GM19324 (cell line): ENCODE measurements around the gene QRFP.

Source experiments
- ATAC-seq: cut with Tn5 transposase; IDR thresholded peaks from one replicate; pipeline ENCODE4 v1.9.1; 2021; ENCODE audit warnings: mild to moderate bottlenecking, moderate library complexity; ENCODE audit not compliant: unreplicated experiment, low FRiP score

The QRFP gene

DNA sequence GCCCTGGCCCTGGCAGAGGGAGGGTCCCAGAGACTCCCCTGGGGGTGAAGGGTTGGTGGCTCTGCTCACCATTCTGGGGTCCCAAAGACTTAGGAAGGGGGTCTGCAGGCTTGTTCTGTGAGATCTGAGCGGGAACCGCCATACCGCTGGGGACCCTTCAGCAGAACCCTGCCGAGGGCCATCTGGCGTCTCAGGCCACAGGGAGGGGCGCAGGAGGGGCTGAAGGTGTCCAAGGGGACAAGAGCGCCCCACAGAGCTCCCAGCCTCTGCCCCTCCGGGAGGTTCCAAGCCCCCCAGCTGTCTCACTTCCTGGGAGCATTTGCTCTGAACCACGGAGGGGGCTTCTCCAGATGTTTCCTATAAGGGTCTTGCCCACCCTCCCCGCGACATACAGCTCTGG, 37.6 kb upstream of the QRFP start:
- ATAC-seq = no peak

DNA sequence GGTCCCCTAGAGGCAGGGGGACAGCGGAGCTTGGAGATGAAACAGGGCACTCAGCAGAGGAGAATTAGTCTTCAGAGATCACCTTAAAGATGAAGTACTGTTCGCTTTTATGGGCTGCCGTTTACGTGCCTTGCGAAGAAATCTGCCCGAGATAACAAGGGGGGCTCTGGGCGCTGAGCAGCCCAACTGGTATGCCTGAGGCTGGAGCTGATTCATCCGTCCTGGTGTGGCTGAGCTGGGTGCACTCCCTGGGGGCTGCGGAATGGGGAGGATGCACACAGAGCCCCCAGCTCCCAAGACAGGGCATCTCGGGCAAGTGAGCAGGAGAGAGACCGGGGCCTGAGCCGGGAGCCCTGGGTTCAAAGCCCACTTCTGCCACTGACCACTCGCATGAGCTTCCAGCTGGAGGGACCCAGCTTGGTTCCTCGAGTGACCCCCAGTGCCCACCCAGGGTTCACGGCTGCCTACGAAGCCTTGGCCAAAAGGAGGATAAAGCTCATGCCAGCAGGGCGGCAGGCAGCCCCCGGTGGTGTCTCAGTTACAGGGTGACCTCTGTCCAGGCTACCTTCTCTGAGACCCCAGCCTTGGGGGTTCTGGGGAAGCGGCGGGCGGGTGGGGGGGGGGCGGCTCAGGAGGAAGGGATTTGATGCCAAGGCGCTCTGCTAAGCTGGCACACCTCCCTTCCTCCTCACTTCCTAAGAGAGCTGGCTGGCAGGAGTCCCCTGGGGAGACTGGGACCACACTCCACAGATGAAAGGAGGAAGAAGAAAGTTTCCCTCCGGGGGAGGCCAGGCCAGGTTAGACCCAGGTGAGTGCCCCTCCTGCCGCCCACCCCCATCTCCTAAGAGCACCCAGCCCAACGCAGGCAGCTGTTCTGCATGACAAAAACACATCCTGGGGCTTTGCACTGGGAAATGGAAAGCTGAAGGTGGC, 36.8 kb upstream of the QRFP start:
- no peak for ATAC-seq

DNA sequence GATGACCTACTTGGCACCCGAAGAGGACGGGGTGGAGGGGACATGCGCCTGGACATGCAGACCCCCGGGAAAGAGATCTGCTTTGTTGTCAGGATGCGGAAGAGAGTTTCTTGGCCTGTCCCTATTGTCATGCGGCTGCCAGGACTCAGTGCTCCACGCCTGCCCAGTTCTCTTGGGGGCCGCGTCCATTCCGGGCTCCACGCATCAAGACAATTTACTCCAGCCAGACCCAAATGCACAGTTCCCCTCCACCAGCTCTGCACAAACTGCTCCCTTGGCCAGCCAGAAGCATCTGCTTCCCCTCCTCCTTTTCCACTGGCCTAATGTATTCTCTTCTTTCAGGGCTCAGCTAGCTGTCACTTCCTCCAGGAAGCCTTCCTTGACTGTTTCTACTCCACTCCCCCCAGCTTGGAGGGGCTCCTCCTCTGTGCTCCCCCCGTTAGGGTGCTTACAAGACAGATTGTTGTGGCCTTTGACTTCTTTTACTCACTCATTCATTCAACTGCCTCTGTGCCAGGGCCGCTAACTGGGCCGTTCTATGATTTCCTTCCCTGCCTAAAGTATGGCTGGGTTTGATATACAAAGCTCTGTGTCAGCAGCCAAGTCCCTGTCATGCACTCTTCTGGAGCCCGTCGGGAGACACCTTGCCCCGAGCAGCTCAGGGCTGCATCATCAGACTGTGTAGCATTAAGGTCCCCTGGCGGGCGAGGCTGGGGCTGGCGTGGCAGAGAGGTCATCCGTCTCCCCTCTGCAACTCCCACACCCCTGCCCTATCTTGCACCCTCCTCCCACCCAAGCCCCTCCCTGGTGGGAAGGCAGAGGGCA, 35.9 kb upstream of the QRFP start:
- no peak for ATAC-seq

DNA sequence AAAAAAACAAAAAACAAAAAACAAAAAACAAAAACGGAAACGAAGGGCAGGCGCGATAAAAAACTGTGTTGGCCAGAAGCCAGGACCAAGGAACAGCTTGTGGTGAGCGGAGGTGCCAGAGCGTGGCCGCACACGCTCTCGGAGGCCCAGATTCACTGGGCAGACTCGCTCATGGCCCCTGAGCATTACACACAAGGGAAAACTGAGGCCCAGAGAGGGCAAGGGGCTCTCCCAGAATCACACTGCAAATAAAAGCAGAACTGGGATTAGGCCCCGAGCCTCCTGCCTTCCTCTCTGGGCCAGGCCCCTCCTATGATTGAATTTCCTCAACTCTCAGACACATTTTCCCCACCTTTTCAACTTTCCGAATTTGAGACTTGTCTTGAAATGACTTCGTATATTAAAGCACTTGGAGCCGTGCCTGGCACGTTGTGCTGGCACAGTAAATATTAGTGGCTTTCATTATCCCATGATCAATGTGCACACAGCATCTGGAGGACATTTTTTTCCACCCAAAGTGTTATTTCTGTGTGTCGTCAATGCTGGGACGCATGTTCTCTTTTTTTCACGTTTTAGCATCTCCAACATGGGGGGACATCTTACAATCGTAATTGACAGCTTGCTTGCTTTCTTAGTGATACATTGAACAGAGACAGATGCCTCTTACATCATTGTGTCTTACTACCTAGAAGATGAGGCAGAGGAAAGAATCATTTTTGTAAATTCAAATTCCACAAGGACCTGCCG, 35.1 kb upstream of the QRFP start:
- no peak for ATAC-seq

DNA sequence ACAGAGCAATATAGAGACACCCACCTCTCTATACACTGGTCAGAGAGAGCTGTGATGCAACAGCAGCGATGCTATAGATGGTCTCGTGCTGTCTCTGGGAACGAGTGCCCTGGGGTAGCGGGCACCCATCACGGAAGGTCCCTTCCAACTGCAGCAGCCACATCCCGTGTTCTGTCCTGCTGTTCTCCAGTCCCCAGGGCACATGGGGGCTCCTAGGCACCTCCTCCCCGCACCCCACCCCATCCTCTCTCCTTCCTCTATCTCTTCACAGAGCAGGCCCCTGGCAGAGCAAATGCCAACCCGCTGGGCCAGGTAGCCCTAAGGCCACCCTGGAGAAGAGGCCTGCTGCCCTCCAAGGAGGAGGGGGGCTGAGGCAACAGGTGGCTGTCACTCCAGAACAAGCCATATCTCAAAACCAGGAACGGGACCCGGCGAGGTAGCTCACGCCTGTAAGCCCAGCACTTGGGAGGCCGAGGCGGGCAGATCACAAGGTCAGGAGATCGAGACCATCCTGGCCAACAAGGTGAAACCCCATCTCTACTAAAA, 34.3 kb upstream of the QRFP start:
- ATAC-seq = no peak

DNA sequence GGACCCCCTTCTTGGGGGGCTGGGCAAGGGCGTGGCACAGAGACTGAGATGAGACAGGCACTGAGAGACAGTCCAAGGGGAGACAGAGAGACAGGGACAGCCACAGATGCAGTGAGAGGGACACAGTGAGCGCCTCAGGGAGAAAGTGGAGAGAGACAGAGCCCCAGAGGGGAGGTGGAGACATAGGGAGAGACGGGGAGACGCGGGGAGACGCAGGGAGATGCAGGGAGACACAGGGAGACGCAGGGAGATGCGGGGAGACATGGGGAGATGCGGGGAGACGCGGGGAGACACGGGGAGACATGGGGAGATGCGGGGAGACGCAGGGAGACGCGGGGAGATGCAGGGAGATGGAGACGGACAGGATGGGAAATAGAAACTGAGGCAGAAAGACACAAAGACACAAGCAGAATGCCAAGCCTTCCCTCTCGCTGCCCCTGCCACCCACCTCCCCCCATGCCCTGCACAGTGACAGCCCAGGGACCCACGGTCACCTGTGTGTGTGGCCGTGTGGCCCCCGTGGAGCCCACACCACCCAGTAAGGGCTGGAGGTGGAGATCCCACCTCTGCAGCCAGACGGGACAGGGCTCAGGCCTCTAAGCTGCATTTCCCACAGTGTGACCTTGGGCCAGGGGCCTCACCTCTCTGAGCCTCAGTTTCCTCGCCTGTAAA, 33.7 kb upstream of the QRFP start:
- no peak for ATAC-seq

DNA sequence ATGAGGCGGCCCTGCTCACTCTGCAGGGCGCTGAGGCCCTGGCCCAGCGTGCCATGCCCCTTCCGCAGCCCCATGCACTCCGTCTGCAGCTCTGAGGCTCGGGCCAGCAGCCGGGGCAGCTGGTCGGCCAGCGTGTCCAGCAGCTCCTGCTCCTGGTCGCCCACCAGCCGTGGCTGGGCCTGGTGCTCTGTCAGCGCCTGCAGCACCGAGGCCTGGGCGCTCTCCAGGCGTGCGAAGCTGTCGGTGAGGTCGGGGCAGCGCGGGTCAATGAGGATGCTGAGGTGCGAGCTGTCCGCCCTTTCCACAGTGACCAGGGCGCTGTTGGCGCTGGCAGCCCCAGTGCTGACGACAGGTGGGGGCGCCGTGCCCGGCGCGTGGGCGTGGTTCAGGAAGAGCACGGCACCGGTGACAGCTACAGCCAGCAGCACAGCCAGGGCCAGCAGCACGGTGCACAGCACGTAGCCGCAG, 33.0 kb upstream of the QRFP start:
- no peak for ATAC-seq

DNA sequence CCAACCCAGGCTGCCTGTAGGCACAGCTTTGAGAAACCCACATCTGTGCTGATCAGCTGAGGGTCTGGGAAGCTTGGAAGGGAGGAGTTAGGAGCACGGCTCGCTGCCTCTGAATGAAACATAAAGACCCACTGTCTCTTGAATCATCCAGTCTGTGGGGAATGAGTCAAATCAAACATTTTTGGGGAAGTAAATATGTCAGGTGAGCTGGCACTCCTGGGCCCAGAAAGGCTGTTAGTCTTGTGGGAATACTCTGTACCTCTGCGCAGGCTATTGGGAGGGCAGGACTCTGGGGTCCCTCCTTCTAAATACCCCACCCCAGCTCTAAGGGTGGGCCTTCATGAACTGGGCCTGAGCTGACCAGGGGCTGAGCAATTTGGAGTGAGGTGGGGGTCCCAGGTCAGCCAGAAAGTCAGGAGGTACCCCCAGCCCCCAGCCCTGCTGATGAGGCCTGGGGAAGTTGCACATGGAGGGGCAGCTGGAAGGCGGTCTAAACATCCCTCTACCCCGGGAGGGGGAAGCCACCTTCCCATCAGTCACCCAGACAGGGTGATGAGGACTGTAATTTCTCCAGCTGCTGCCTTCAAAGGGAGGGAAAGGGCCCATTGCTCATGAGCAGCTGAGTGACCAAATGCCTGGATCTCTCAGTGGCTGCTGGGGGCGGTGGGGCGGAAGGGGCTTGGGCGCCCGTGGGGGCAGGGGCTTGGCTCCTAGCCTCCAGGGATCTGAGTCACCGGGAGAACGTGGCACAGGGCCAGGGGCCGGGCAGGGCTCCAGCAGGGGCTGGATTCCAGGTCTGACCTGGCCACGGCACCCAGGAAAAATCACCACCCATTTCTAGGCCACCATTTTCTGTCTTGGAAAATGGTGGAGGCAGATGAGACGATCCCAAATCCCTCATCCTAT, 31.6 kb upstream of the QRFP start:
- ATAC-seq = no peak

DNA sequence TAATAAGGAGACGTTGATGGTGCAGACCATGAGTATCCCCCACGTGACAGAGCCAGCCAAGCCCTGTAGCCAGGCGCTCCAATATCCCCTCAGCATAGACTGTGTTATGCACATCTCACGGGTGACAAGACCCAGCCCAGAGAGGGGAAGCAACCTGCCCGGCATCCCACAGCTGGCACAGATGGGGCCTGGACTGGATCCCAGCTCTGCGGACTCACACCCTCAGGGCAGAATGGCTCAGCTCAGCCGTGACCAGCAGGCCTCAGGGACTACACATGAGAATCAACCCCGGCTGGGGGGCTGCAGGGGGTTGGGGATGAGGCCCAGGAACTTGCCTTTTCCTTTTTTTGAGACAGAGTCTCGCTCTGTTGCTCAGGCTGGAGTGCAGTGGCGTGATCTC, 30.7 kb upstream of the QRFP start:
- ATAC-seq = no peak

DNA sequence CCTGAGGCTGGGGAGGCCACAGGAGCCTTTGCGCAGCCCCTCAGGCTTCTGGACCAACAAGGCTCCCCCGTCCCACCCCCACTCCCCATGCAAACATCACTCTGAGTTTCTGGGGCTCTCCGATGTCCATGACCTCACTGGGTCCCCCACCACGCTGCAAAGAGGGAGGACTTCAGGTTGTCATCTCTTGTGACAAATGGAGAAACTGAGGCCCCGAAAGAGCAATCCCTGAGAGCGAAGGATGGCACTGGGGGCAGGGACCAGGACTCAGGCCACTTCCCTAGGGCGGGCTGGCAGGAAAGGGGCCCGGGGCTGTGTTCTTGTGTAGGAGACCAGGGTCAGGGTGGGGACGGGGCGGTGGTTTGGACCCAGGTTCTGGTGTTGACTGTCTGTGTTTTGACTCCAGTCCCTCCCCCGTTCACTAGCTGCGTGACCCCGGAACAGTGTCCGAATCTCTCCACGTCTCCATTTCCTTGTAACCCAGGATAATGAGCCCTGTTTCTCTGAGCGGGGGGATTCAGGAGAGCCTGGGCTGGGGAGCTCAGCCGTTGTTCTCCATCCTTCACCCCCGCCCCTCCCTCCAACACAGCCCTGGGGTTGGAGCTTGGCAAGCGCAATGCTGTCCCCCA, 28.6 kb upstream of the QRFP start:
- ATAC-seq = no peak

DNA sequence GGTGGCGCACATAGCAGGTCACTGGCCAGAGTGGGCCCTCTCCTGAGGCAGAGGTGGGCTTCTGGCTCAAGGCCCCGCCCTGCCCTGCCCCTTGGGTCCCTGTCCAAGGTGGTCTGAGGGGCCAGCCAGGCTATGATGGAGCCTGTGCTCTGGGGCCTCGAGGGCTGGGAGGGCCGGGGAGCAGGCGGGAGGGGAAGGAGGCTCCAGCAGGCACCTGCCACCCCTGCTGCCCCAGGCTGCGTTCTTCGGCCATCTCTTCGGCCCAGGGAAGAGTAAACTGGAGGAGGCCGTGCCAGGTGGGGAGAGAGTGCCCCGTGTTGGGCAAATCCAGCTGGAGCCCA, 27.8 kb upstream of the QRFP start:
- ATAC-seq = no peak

DNA sequence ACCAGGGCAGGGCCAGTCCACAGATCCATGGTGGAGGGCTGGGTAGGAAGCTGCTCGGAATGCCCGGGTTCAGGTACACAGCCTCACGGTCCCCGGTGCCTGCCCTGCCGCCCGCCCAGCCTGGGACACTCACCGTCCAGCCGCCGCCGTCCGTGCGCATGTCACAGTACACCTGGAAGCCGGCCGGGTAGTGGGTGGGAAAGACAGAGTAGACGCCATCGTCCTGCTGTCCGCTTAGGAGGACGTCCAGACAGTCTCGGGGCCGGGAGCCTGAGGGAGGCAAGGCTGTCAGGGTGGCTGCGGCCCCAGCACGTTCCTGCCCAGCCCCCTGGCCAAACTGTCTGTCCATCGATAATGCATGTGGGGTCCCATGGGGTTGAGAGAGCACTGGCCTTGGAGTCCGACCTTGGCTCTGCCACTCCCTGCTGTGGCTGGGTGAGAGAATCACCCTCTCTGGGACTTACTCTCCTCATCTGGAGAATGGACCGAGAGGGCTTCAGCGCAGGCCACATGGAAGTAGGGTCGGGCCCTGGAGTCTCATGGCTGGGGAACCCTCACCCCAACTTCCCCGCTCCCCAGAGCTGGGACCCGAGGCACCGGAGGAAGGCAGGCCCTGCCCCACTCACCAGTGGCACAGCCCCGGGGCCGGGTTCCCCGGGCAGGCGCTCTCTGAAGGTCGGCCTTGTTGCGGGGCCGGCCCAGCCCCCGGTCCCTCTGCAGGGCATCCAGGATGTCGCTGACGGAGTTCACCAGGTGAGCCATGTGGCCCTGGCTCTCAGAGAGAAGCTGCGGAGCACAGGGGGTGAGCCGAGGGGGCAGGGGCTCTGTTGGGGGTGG, 27.2 kb upstream of the QRFP start:
- no peak for ATAC-seq

DNA sequence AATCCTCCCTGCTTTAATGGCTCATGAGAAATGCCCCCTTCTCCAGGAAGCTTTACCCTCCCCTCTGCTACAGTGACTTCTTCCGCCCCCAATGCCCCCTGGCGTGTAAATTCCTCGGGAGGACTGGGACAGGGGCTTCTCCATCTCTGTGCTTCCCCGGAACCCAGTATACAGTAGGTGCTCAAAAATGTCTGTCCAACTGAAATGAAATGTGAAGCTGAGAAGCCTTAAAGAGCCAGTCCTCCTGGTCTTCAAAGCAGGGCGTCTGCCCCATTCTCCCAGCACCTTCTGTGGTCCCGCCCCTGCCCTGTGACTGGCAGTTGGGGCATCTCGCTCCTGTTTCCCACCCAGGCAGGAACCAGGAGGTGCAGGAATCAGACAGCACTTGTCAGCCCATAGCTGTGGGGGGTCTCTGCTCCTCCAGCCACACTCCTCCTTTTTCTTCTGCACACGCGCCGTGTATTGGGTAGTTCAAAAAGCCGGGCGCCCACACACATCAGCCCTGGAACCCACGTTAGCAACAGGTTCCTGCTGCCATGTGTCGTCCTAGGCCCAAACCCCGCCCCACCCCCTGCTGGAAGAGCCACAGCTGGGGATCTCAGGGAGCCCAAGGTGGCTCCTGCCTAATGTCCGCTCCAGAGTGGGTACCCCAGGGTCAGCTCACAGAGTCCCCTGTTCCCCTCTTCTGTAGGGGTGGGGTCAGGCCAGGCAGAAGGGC, 26.4 kb upstream of the QRFP start:
- no peak for ATAC-seq

DNA sequence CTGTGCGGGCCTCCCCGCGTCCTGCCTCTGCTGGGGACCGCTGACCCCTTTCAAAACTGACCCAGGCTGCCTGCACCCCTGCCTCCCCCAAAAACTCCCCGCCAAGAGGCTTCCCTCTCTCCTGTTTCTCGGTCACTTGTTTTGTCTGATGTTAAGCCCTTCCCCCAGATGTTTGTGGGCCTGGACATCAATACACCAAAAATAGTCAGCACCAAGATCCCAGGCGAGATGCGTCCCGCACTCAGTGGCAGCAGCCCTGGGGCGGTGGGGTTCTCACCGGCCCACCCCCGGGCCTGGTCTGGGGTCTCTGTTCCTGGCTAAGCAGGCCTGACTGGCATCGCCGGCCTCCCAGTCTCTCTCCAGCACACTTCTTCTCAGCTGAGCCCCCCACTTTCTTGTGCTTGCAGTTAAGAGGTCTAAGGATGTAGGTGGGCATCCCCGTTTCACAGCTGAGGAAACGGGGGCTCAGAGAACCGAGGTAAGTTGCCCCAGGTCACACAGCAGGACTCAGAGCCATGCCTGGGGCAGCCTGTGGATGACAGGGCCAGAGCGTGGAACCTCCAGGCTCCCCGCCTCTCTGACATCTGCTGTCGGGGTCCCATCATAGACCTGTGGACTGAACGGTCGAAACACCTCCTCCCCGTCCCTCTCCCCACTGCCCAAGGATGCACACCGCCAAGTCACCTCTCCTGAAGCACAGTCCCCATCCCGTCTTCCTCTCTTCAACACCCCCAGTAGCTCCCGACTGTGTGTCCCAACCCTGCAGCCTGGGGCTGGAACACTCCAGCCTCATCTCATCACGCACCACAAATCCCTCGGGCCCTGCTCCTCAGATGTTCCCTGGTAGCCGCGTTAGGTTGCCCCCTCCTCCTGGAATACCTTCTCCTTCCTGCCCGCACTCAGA, 25.6 kb upstream of the QRFP start:
- ATAC-seq = no peak

DNA sequence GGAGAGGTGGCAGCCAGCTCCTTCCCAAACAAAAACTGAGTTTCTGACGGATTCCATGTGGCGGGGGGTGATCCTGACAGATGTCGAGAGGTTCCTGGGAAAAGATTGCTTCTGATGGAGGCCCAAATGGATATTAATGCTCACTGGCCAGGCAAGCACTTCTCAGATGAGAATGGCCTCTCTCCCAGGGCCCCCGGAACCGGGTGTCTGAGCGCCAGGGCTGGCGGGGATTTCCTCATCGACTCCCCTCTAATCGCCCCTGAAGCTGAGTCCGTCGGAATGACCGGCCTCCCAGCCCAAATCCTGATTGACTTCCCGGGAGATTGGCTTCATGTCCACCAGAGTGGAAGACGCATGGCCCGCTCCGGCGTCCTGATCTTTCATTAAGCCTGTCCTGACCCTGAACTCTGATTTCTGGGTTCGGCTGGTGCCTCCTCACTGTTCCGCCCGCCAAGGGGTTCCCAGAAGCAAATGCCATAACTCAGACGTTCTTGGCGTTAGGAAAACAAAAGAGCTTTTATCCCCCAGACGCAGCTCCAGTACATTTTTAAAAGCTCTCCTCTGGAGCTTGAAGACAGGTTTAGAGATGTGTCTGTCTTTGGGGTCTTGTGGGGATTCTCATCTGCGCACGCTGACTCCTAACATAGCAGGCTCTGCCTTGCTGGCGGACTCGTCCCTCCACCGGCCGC, 24.8 kb upstream of the QRFP start:
- ATAC-seq = no peak
